HG03196 (cell line): ENCODE measurements around the gene CLPTM1.

ENCODE experiments used
- ATAC-seq: cut with Tn5 transposase; IDR thresholded peaks from one replicate; pipeline ENCODE4 v1.9.1; 2021; ENCODE audit not compliant: unreplicated experiment

The CLPTM1 gene

DNA sequence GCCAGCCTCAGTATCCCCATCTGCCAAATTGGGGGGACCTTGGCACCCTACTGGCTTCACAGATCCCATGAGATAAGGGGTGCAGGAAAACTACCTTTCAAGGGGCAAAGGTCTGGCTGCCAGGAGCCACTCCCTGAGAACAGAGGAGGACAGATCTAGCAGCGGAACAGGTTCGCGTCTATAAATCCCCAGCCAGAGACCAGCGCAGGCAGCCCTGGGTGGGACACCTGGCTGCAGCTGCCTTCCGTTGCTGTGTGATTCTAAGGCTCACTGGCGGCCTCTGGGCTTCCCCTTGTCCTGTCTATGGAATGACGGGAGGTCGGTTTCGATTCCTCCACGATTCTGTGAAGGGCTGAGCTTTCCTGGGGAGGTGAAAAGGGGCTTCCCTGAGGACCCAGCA lies 53.4 kb downstream of the CLPTM1 start:
- no peak for ATAC-seq

- ATAC-seq, result no peak
Observed at GRCh38 chr19:45009625-45010255, 54.6 kb downstream of the CLPTM1 start.

DNA sequence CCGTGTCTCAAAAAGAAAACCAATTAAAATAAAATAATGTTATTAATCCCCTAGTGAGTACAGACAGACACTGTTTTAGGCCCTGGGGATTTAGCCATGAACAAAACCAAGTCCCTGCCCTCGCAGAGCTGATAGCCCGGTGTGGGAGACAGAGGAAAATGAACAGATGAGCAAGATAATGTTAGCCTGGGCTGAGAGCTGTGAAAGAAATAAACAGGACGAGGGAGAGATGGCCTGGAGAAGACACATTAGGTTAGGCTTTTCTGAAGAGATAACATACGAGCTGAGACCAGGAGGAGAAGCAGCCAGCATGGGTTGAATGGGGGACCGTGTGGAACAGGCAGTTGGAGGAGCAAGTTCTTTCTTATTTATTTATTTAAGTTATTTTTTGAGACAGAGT lies 55.1 kb downstream of the CLPTM1 start:
- ATAC-seq, result no peak

DNA sequence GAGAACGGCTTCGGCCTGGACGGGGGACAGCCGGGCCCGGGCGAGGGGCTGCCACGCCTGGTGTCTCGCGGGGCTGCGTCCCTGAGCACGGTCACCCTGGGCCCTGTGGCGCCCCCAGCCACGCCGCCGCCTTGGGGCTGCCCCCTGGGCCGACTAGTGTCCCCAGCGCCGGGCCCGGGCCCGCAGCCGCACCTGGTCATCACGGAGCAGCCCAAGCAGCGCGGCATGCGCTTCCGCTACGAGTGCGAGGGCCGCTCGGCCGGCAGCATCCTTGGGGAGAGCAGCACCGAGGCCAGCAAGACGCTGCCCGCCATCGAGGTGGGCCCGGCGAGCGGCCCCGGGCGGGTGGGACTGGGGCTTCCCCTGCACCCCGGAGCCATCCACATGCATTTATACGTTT lies 56.8 kb downstream of the CLPTM1 start:
- ATAC-seq, result no peak

DNA sequence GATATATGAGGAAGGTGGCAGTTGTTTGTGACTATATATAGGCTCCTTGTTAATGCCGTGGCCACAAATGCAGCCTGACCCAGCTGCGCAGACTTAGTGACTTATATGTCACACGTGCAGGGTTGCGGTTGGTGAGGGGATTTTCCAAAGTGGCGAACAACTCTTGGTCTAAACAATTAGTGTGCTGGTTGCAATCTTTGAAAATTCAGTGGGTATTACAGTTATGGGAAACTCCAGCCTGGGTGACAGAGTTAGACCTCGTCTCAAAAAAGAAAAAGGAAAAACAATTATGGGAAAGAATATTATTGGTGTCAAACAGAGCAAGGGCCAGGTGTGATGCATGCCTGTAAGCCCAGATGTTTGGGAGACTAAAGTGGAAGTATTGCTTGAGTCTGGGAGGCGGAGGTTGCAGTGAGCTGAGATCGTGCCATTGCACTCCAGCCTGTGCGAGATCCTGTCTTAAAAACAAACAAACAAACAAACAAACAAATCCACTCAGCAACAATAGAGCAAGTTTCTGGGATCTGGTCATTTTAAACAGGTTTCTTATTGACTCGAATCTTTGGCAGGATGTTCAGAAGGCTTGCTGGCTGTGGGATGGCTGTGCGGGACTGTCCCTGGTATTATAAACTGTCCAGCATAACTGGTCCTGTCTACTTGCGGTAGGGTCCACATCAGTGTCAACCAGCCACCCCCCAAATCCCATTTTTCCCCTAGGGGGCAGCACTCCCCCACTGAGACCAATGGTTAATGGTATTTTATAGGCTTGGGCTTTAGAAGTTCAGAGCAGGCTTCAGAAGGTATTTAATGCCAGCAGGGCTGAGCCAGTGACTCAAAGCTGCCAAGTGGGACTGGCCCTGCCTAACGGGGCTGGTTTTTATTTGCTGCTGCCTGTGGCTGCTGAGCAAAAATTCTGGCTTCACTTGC lies 61.5 kb downstream of the CLPTM1 start:
- peak; percentile 69 for ATAC-seq

DNA sequence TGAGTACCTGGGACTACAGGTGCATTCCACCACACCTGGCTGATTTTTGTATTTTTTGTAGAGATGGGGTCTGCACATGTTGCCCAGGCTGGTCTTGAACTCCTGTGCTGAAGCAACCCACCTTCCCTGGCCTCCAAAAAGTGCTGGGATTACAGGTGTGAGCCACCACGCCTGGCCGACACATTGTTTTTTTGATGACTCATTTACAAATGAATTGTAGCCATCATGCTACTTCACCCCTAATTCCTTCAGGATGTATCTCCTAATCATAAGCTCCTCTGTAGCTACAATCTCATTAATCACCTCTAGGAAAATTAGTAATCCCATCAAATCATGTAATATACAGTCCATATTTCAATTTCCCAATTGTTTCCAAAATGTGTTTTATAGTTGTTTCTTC lies 64.0 kb downstream of the CLPTM1 start:
- ATAC-seq, result no peak

DNA sequence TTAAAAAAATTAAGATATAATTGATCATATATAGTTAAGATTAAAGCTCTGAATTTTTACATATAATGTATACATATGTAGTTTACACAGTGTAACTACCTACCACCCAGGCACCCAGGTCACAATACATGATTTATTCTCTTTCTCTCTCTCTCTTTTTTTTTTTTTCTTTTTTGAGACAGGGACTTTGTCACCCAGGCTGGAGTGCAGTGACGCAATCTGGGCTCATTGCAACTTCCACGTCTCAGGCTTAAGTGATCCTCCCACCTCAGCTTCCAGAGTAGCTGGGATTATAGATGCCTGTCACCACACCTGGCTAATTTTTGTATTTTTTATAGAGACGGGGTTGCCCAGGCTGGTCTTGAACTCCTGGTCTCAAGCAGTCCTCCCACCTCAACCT lies 64.9 kb downstream of the CLPTM1 start:
- ATAC-seq, result no peak

GRCh38 chr19:45021971-45022370 lies 66.8 kb downstream of the CLPTM1 start:
- ATAC-seq, result no peak

DNA sequence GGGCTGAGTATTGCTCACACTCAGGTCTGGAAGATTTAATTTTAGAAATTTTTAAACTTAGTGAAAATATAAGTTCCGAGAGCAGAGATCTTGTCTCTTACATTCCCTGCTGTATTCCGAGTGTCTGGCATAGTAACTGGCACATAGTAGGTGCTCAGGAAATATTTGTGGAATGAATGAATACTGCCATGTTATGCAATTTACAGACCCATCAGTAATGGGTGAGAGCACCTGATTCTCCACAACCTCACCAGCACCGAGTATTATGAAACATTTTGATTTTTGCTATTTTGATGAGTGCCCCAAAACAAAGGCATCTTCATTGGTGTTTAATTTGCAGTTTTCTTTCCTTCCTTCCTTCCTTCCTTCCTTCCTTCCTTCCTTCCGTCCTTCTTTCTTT lies 67.9 kb downstream of the CLPTM1 start:
- ATAC-seq, result no peak

GRCh38 chr19:45025264-45025663 lies 70.1 kb downstream of the CLPTM1 start:
- no peak for ATAC-seq

DNA sequence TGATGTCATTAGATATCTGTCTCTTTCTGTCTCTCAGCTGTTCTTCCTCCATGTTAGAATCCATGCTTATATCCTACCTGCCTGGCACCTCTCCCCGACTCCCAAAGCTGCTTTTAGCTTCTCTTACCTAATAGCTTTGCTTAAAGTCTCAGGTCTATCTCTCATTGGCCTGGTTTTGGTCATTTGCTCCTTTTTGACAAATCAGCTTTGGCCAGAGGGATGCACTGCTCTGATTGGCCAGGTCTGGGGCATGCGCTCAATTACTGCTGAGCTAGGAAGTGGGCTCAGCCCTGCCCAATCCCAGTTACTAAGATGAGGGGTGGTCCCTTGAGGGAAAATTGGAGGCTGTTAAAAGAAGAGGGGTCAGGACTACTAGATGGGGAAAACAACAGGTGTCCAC lies 72.2 kb downstream of the CLPTM1 start:
- ATAC-seq, result no peak

GRCh38 chr19:45030825-45031224 lies 75.6 kb downstream of the CLPTM1 start:
- ATAC-seq, result no peak

- ATAC-seq, result no peak
Observed at GRCh38 chr19:45032421-45032820, 77.2 kb downstream of the CLPTM1 start.

GRCh38 chr19:45035755-45036154 lies 80.6 kb downstream of the CLPTM1 start:
- ATAC-seq, result no peak

DNA sequence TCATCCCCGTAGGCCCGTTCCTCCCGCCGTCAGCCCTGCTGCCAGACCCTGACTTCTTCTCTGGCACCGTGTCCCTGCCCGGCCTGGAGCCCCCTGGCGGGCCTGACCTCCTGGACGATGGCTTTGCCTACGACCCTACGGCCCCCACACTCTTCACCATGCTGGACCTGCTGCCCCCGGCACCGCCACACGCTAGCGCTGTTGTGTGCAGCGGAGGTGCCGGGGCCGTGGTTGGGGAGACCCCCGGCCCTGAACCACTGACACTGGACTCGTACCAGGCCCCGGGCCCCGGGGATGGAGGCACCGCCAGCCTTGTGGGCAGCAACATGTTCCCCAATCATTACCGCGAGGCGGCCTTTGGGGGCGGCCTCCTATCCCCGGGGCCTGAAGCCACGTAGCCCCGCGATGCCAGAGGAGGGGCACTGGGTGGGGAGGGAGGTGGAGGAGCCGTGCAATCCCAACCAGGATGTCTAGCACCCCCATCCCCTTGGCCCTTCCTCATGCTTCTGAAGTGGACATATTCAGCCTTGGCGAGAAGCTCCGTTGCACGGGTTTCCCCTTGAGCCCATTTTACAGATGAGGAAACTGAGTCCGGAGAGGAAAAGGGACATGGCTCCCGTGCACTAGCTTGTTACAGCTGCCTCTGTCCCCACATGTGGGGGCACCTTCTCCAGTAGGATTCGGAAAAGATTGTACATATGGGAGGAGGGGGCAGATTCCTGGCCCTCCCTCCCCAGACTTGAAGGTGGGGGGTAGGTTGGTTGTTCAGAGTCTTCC lies 82.4 kb downstream of the CLPTM1 start:
- no peak for ATAC-seq

DNA sequence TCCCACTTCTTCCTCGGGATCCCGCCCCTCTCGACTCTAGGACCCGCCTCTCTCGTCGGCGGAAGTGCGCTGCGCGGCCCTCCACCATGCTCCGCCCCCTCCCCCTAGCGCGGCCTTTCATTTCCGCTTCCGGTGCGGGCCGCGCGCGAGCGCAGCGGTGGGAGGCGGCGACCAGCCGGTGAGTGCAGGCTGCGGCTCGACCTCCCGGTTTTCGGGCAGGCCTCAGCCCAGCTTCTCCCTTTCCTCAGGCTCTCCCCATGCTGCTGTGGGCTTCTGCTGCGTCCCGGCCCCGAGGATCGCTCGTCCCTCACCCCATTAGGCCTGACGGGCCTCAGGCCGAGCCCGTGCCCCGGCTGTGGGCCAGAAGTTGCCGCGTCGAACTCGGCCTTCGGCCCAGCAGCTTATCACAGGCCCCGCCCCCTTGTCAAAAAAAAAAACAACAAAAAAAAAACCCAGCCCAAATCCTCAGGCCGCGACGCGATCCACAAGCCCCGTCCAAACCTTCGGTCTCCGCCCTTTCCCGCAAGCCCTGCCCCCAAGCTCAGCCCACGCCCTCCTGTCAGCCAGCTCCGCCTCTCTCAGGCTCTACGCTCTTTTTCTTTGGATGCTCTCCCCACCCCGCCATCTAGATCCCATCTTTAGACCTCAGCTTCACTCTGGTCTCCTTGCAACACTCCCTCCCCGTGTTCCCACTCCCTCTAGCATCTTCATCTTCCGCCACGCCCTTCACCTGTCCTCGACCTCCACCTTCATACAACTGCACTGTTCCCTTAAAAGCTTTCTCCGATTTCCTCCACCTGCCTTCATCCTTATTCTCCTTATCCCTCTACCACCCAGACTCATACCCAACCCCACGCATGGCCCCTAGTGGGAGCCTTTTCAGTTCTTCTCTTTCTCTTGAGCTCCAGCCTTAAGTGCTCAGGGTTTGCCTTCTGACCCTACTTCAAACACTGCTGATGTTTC lies 84.0 kb downstream of the CLPTM1 start, which contains the start of gene CLASRP:
Gene CLASRP (plus strand): TSS at position 115 of the 963 bp plus-strand sequence. CDS start 1,168 bp downstream, outside the sequence.
- peak; percentile 80 for ATAC-seq

- no peak for ATAC-seq
Observed at GRCh38 chr19:45040059-45040771, 85.0 kb downstream of the CLPTM1 start.

DNA sequence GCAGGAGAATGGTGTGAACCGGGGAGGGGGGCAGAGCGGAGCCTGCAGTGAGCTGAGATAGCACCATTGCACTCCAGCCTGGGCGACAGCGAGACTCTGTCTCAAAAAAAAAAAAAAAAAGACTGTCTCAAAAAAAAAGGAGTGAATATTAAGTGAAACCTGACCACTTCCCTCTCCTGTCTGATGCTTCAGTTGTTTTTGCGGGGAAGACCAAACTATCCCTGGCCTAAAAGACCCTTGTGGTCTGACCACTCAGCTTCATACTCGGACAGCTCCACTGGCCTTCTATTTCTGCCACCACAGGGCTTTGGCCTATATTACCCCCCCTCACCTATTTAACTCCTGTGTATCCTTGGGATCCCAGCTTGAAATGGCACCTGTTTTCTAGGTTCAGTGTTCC lies 85.9 kb downstream of the CLPTM1 start:
- ATAC-seq, result no peak
